WTC11 (cell line): ENCODE data around the gene TAF7. TPM values are rescaled to one million over a fixed set of nuclear protein-coding genes. Genes with fewer than 3 reads are reported as not detected.

Source experiments
- ATAC-seq: fragments of 200-7000 bp; cut with Tn5 transposase; 2 replicates; pipeline ENCODE4 v1.10.0; 2021; ENCODE audit warnings: mild to moderate bottlenecking, moderate library complexity
- CTCF ChIA-PET: fragments of 300-600 bp; sonication (Branson Sonifier 250); formaldehyde crosslinking; loops from one replicate; lab custom pipeline; 2021; ENCODE audit warnings: antibody characterized with exemption; lab: Charles Lee
- POLR2A ChIA-PET: fragments of 350-600 bp; sonication (Branson Sonifier 250); formaldehyde crosslinking; loops from one replicate; lab custom pipeline; 2021; ENCODE audit warnings: antibody characterized with exemption; lab: Charles Lee
- DNase-seq: peaks from one replicate; pipeline ENCODE4 v3.0.0; 2021; ENCODE audit warnings: low spot score
- H3K27ac Mint-ChIP-seq: 2 replicates; pipeline ENCODE4 v1.8.0; 2021; ENCODE audit warnings: mixed read lengths
- H3K27me3 Mint-ChIP-seq: 2 replicates; pipeline ENCODE4 v1.8.0; 2021; ENCODE audit warnings: low read depth, mild to moderate bottlenecking, moderate library complexity, mixed read lengths
- H3K36me3 Mint-ChIP-seq: 2 replicates; pipeline ENCODE4 v1.8.0; 2021; ENCODE audit warnings: mixed read lengths
- H3K4me1 Mint-ChIP-seq: 2 replicates; pipeline ENCODE4 v1.8.0; 2022; ENCODE audit warnings: mixed read lengths
- H3K4me3 Mint-ChIP-seq: 2 replicates; pipeline ENCODE4 v1.8.0; 2021; ENCODE audit warnings: mild to moderate bottlenecking, moderate library complexity, mixed read lengths
- H3K9me3 Mint-ChIP-seq: 2 replicates; pipeline ENCODE4 v1.8.0; 2021; ENCODE audit warnings: mixed read lengths
- CREM ChIP-seq: sonication (generic); formaldehyde crosslinking; IDR thresholded peaks from 2 replicates; pipeline ENCODE4 v1.8.1; 2022; ENCODE audit warnings: mild to moderate bottlenecking, missing genetic modification reagents, moderate library complexity
- JUN ChIP-seq: sonication (generic); formaldehyde crosslinking; IDR thresholded peaks from 2 replicates; pipeline ENCODE4 v1.8.0; 2023; ENCODE audit warnings: mild to moderate bottlenecking, missing genetic modification reagents
- NR3C1 ChIP-seq: sonication (generic); formaldehyde crosslinking; conservative IDR thresholded peaks from 2 replicates; pipeline ENCODE4 v1.8.1; 2023; ENCODE audit warnings: low read depth, mild to moderate bottlenecking, missing genetic modification reagents
- PRRX2 ChIP-seq: fragments of 250-450 bp; sonication (Bioruptor Pico); IDR thresholded peaks from 2 replicates; pipeline ENCODE4 v1.8.0; 2021; ENCODE audit warnings: mild to moderate bottlenecking
- SOX15 ChIP-seq: fragments of 250-450 bp; sonication (Bioruptor Pico); IDR thresholded peaks from 2 replicates; pipeline ENCODE4 v1.9.0; 2021; ENCODE audit warnings: mild to moderate bottlenecking
- TEAD1 ChIP-seq: sonication (generic); formaldehyde crosslinking; IDR thresholded peaks from 2 replicates; pipeline ENCODE4 v1.8.0; 2022; ENCODE audit warnings: mild to moderate bottlenecking, missing genetic modification reagents
- ZNF121 ChIP-seq: sonication (generic); formaldehyde crosslinking; IDR thresholded peaks from 2 replicates; pipeline ENCODE4 v1.8.0; 2023; ENCODE audit warnings: missing genetic modification reagents
- ZNF138 ChIP-seq: sonication (generic); formaldehyde crosslinking; conservative IDR thresholded peaks from 2 replicates; pipeline ENCODE4 v1.8.1; 2022; ENCODE audit warnings: mild to moderate bottlenecking, moderate library complexity, missing genetic modification reagents
- ZNF396 ChIP-seq: fragments of 250-450 bp; sonication (Bioruptor Pico); IDR thresholded peaks from 2 replicates; pipeline ENCODE4 v1.8.0; 2021; ENCODE audit warnings: mild to moderate bottlenecking, moderate library complexity, borderline replicate concordance
- ZNF423 ChIP-seq: fragments of 250-450 bp; sonication (Bioruptor Pico); IDR thresholded peaks from 2 replicates; pipeline ENCODE4 v2.1.2; 2022; ENCODE audit warnings: mild to moderate bottlenecking, moderate library complexity
- total RNA-seq: library from RNA; stranded (reverse); gene quantifications from 3 replicates; pipeline ENCODE4 v1.2.3, GENCODE V29; 2021
- TF ChIP-seq, protein P1 (sequence below): fragments of 200-600 bp; IDR thresholded peaks from 2 replicates; pipeline ENCODE4 v1.8.0; 2022; ENCODE audit warnings: antibody characterized with exemption
- TF ChIP-seq, protein P2 (sequence below): fragments of 250-450 bp; sonication (Bioruptor Pico); IDR thresholded peaks from 2 replicates; pipeline ENCODE4 v2.1.2; 2022; ENCODE audit warnings: mild to moderate bottlenecking, moderate library complexity
- TF ChIP-seq, protein P3 (sequence below): fragments of 250-450 bp; sonication (Bioruptor Pico); conservative IDR thresholded peaks from 2 replicates; pipeline ENCODE4 v1.9.0; 2021; ENCODE audit warnings: mild to moderate bottlenecking
- TF ChIP-seq, protein P4 (sequence below): fragments of 250-450 bp; sonication (Bioruptor Pico); IDR thresholded peaks from 2 replicates; pipeline ENCODE4 v1.9.0; 2021; ENCODE audit warnings: mild to moderate bottlenecking
- TF ChIP-seq, protein P5 (sequence below): sonication (generic); formaldehyde crosslinking; IDR thresholded peaks from 2 replicates; pipeline ENCODE4 v1.8.0; 2022; ENCODE audit warnings: mild to moderate bottlenecking, missing genetic modification reagents

TAF7 gene
- total RNA-seq, 1 experiment from 2014 or later, result 96.2 TPM

DNA sequence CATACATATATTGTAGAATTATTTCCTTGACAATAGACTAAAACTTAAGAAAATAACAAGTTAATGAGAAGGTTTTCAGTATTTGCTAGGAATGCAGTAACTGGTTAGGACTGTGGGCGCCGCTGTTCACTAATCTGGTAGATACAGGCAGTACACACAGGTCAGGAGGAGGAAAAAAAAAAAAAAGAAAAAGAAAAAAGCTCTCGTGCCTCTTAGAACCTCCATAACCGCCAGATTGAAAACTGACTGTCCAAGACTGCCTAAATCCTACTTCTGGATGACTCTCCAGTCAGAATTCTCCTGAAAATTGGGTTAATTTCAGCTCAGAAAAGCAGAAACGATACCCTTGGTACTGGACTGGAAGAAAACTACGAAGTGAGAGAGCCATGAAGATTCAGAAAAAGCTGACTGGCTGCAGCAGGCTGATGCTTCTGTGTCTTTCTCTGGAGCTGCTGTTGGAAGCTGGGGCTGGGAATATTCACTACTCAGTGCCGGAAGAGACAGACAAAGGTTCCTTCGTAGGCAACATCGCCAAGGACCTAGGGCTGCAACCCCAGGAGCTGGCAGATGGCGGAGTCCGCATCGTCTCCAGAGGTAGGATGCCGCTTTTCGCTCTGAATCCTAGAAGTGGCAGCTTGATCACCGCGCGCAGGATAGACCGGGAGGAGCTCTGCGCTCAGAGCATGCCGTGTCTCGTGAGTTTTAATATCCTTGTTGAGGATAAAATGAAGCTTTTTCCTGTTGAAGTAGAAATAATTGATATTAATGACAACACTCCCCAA is 9.9 kb upstream of the TAF7 start, which contains the start of gene PCDHGA1:
Gene PCDHGA1 (plus strand): TSS at position 216 of the 782 bp plus-strand sequence.
- peaks cover 12% of the 10 kb centered on the region for H3K27me3 Mint-ChIP-seq
- peak; percentile 56 for DNase-seq
- TF ChIP-seq, protein P1, sequence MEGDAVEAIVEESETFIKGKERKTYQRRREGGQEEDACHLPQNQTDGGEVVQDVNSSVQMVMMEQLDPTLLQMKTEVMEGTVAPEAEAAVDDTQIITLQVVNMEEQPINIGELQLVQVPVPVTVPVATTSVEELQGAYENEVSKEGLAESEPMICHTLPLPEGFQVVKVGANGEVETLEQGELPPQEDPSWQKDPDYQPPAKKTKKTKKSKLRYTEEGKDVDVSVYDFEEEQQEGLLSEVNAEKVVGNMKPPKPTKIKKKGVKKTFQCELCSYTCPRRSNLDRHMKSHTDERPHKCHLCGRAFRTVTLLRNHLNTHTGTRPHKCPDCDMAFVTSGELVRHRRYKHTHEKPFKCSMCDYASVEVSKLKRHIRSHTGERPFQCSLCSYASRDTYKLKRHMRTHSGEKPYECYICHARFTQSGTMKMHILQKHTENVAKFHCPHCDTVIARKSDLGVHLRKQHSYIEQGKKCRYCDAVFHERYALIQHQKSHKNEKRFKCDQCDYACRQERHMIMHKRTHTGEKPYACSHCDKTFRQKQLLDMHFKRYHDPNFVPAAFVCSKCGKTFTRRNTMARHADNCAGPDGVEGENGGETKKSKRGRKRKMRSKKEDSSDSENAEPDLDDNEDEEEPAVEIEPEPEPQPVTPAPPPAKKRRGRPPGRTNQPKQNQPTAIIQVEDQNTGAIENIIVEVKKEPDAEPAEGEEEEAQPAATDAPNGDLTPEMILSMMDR, result peak; percentile 33; the same call in 1 of the 2 replicates
- no peak for TF ChIP-seq CREM
- CTCF ChIA-PET, result interaction anchor here (0.6 to 3.2 kb wide), 34 partner anchors 9 to 233 kb away, joined by 3 to 46 read pairs (median 4); partner anchors contain the start of genes PCDHB10, PCDHB11, PCDHB12 and PCDHB14
- H3K27ac Mint-ChIP-seq, result no peak within 1 kb of the TSS
- peak; percentile 62 for ATAC-seq
- peaks cover 7% of the 10 kb centered on the region for H3K4me1 Mint-ChIP-seq
- POLR2A ChIA-PET, result interaction anchor here (1.0 kb wide), 1 partner anchor 10 kb away, joined by 4 read pairs; the partner anchor contains the start of gene TAF7
- peaks cover 28% of the 10 kb centered on the region for H3K36me3 Mint-ChIP-seq
- H3K9me3 Mint-ChIP-seq, result peaks cover 68% of the 10 kb centered on the region
- no peak within 1 kb of the TSS for H3K4me3 Mint-ChIP-seq

DNA sequence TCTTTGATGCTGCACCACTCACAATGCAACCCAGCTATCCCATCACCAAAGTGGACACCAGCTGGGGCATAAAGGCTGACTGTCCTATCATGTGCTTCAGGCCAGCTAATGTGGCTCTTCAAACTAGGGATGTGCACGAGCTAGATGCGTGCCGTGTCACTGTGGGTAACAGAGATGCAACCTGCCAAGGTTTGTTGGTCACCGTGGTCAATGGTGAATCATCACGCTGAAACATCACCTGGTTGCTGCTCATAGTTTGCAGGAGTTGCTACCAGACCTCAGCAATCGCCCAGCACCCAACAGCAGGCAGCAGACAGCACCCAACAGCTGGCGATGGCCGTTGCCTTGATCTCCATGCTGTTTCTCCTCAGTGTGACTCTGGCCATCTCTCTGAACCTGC is 7.6 kb upstream of the TAF7 start:
- POLR2A ChIA-PET, result no interaction called here
- Mint-ChIP-seq H3K27ac (no peak overlapping the region), H3K4me1 (peaks cover 7% of the 10 kb centered on the region), H3K27me3 (peaks cover 12% of the 10 kb centered on the region), H3K36me3 (peaks cover 26% of the 10 kb centered on the region), H3K4me3 (no peak overlapping the region), H3K9me3 (peaks cover 52% of the 10 kb centered on the region)
- DNase-seq, result no peak
- CTCF ChIA-PET, result interaction anchor here (1.1 to 3.2 kb wide), 6 partner anchors 9 to 129 kb away, joined by 3 to 46 read pairs (median 4); partner anchors contain the start of genes PCDHB11, PCDHB15, PCDHGA2 and PCDHGB1
- no peak for ATAC-seq
- TF ChIP-seq ZNF396 (CRISPR knock-in tag), result no peak
- TF ChIP-seq ZNF138 (CRISPR knock-in tag), result no peak
- no peak for TF ChIP-seq ZNF423 (CRISPR knock-in tag)
- TF ChIP-seq, protein P2, sequence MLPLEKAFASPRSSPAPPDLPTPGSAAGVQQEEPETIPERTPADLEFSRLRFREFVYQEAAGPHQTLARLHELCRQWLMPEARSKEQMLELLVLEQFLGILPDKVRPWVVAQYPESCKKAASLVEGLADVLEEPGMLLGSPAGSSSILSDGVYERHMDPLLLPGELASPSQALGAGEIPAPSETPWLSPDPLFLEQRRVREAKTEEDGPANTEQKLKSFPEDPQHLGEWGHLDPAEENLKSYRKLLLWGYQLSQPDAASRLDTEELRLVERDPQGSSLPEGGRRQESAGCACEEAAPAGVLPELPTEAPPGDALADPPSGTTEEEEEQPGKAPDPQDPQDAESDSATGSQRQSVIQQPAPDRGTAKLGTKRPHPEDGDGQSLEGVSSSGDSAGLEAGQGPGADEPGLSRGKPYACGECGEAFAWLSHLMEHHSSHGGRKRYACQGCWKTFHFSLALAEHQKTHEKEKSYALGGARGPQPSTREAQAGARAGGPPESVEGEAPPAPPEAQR (CRISPR knock-in tag), result no peak
- TF ChIP-seq TEAD1 (CRISPR knock-in tag), result no peak
- TF ChIP-seq, protein P3, sequence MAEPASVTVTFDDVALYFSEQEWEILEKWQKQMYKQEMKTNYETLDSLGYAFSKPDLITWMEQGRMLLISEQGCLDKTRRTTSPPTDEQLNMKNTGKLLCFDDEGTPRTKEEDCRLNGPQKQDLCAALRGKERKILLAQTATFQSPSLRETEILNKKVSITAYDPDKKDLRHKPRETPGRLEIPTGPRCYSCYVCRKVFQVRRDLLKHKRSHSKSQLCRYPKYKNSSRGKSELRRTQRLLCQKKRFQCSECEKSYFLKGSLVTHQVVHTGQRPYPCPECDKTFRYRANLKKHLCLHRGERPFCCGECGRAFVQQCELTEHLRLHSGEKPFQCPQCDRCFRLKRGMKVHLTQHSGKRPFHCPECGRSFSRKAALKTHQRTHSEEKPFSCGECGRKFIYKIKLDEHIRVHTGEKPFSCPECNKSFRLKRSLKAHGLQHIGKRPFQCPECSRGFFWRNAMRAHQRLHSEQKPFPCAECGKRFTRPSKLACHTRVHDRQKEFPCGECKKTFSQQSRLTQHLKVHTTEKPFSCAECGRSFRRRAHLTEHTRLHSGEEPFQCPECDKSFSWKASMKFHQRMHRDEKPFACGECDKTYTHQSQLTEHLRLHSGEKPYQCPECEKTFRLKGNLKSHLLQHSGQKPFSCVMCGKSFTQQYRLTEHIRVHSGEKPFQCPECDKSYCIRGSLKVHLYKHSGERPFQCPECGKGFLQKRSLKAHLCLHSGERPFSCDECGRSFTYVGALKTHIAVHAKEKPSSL (CRISPR knock-in tag), result no peak
- TF ChIP-seq JUN (CRISPR knock-in tag), result no peak
- no peak for TF ChIP-seq PRRX2 (CRISPR knock-in tag)
- no peak for TF ChIP-seq ZNF121
- TF ChIP-seq, protein P4, sequence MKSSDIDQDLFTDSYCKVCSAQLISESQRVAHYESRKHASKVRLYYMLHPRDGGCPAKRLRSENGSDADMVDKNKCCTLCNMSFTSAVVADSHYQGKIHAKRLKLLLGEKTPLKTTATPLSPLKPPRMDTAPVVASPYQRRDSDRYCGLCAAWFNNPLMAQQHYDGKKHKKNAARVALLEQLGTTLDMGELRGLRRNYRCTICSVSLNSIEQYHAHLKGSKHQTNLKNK (CRISPR knock-in tag), result no peak

DNA sequence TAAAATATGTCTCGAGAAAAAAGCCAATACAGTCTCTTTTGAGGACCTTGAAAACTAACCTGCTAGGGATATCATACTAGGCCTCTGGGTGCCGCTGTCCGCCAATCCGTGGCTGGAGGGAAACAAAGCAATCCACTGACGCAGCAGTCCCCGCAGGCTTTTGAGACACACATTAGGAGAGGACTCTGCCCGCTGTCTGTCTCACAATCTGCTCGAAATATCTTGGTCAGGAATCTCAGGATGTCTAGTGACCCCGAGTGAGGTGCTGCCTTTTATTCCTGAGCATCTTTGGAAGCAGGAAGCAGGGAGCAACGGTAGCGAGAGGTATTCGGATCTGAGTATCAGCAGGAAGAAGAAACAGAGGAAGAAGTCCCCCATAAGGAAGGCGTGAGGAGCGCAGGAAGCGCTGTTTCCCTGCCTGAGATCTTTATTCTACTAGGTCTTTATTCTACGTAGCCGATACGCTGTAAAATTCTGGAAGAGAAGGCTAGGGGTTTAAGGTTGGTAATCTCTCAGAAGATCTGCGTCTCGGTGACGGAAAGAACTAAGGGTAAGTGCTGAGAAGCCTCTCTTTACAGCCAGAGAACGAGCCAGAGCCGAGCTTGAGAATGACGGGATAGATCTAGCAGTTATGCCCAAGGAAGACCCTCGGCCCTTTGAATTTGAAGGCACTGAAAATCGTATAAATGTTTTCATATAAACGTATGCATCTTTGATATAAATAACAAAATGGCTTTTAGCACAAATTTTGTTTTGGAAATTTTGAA is 5.7 kb upstream of the TAF7 start:
- POLR2A ChIA-PET, result interaction anchor here (0.6 to 0.7 kb wide), 2 partner anchors 72 to 181 kb away, joined by 3 to 6 read pairs; no protein-coding TSS in a partner anchor
- TF ChIP-seq NR3C1 (no peak), SOX15 (CRISPR knock-in tag) (no peak)
- TF ChIP-seq, protein P5, sequence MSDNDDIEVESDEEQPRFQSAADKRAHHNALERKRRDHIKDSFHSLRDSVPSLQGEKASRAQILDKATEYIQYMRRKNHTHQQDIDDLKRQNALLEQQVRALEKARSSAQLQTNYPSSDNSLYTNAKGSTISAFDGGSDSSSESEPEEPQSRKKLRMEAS (CRISPR knock-in tag), result peak; percentile 46; the same call in 1 of the 2 replicates
- TF ChIP-seq, protein P1, result peak; percentile 43; the same call in 1 of the 2 replicates
- peaks cover 42% of the 10 kb centered on the region for H3K9me3 Mint-ChIP-seq
- CTCF ChIA-PET, result interaction anchor here (0.6 to 1.7 kb wide), 9 partner anchors 13 to 244 kb away, joined by 3 to 10 read pairs (median 3); partner anchors contain the start of genes PCDHB14, PCDHB15, PCDHB16 and PCDHGA2
- DNase-seq (peak; percentile 76), ATAC-seq (peak; percentile 91)
- H3K4me3 Mint-ChIP-seq, result peak overlapping the region; percentile 90
- H3K27ac Mint-ChIP-seq, result peak overlapping the region; percentile 98
- peaks cover 7% of the 10 kb centered on the region for H3K4me1 Mint-ChIP-seq
- peaks cover 10% of the 10 kb centered on the region for H3K36me3 Mint-ChIP-seq
- H3K27me3 Mint-ChIP-seq, result peaks cover 12% of the 10 kb centered on the region
